Stimulated activated CD4-positive, alpha-beta T cell treated with anti-CD3 and anti-CD28 coated beads, Interleukin-1b, Interleukin-23, amount 100 ng/mL, for 4 hours (primary cell): ENCODE results near the gene FCHSD1.

Experiments
- DNase-seq, 2 donors: peaks; one replicate each; pipeline ENCODE4 v3.0.0-alpha.2; 2020; ENCODE audit warnings: low read depth in 2 of 2

Gene FCHSD1

GRCh38 chr5:141672841-141673813, 21.9 kb upstream of the FCHSD1 start:
- no peak for DNase-seq

DNA sequence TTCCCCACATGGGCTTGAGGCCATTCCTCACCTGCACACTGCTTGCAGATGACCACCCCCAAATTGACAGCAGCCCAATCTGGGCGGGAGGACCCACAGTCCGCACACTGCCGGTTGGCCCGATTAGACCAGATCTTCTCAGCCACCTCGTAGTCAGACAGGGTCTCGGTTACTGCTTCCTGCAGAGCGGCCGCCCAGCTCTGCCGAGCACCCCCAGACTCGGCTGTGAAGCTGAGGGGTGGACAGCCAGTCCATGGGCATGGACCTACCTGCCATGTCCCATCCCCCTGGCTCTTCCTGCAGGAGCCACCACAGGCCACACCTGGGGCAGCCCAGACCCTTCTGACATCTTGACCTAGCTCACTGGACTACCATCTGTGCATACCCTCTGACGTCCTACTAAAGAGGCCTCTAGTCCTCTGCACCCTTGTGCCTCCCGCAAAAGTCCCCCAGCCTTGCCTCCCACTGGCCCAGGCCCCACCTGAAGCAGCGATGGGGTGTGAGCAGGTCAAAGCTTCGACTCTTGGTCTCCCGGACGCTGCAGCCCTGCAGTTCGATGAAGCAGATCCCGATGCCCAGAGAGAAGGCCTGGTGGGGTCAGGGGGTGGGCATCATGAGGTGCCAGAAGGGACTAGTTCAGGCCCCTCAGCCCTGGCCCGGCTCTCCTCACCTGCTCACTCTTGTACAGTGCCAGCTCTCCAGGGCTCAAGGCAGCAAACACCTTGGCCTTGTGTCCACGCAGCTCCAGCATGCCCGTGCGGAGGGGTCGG, 21.0 kb upstream of the FCHSD1 start:
- no peak for DNase-seq

GRCh38 chr5:141669520-141669919, 18.3 kb upstream of the FCHSD1 start:
- no peak for DNase-seq

GRCh38 chr5:141668601-141669265, 17.5 kb upstream of the FCHSD1 start:
- DNase-seq, result no peak

- no peak for DNase-seq
These were observed 15.1 kb upstream of the FCHSD1 start for GRCh38 chr5:141665995-141666940.

GRCh38 chr5:141664733-141665461, 13.7 kb upstream of the FCHSD1 start:
- DNase-seq, result peak; percentile 66 to 73

DNA sequence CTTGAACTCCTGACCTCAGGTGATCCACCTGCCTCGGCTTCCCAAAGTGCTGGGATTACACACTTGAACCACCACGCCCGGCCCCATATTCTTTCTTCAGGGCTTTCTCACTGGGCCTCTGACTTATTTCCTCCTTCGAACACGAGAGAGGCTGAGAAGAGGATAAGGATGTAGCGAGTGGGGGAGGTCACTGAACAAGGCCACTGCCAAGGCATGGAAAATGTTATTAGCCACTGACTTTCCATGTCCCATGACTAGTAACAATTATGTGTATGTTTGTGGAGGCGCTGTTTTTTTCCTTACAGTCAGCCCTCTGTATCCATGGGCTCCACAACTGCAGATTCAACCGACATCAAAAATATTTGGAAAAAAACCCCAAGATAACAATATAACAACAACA, 12.3 kb upstream of the FCHSD1 start:
- DNase-seq, result no peak

DNA sequence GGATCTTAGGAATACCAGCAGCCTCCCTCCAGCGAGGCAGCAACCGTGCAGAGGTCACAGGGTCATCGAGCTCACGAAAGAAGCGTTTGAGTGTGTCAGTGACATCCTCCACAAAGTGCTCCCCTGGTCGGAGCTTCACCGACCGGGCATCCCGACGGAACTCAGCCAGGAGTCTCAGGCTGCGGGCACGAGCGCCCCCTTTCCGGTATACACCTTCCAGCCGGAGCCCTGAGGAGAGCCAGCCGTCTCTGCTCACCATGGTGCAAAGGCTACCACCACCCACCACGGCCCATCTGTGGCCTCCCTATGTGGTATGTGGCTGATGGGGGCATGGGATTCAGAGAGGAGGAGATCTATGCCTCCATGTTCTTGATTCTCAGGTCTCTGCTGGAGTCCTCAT, 10.8 kb upstream of the FCHSD1 start:
- no peak for DNase-seq

DNA sequence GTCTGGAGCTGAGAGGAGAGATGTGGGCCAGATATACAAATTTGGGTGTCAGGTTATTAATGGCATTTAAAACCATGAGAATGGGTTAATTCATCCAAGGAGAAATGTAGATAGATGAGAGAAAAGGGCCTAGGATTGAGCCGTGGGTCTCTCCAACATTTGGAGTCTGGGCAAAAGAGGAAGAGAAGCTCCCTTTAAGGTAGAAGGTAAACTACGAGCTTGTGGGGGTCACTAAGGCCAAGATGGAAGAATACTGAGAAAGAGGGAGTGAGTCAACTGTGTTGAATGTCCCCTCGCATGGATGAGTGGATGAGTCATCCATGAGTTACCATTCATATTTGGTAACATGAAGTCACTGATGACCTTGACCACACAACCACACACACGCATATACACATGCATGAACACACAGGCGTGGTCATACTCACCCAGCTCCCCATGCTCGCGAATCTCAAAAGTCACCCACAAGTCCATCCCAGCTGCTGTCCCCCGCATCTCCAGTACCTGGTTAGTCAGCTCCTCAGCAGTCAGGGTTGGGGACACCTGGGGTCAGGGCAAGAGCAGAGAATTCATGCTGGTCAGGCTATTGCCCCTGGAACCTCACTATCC, 6.8 kb upstream of the FCHSD1 start:
- DNase-seq, result no peak

GRCh38 chr5:141657404-141657803, 6.2 kb upstream of the FCHSD1 start:
- DNase-seq, result no peak

GRCh38 chr5:141656396-141656795, 5.2 kb upstream of the FCHSD1 start:
- no peak for DNase-seq

DNA sequence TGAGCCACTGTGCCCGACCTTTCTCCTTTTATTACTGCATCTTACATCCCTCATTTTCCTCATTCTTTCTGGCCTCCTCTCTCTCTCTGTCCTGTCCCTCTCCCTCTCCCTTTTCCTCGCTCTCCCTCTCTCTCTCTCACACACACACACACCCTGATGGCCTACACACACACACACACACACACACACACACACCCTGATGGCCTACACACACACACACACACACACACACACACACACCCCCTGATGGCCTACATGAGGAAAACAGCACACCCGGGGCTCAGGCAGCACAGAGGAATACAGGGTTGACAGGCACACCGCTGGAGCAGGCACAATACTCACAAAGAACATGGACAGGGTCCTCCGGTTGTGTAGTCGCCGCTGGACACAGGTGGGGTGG, 3.8 kb upstream of the FCHSD1 start:
- DNase-seq, result no peak

DNA sequence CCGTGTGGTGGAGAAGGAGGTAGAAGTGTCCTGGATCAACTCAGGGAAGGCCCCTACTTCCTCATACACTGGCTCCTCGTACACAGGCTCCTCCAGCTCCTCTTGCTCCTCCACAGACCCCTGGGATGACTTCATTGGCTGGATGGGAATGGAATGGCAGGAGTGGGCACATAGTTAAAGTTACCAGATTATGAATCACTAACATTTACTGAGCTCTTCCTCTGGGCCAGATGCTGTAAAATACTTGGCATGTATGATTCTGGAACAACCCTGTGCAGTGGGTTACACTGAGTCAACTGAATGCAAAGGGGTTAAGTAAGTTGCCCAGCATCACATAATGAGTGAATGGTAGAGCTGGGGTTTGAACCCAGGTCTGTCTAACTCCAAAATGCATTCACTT, 3.1 kb upstream of the FCHSD1 start:
- DNase-seq, result no peak

DNA sequence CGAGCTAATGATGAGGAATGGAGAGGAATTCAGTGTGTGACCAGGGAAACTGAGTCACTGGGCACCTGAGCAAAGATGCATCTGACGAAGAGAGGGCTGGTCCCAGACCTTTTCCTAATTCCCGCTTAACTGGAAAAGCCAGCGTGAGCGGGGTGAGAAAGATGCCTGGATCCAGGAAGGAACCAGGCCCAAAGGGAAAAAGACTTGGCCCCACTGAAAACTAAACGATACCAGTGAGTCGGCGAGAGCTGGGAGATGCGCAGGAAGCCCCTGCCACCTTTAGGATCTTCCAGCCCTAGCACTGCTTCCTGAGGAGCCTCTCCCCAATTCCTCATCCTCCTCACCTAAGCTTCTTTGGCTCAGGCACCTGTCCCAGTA, 499 bp upstream of the FCHSD1 start:
- DNase-seq, result no peak

- DNase-seq, result no peak
These were observed 1.2 kb downstream of the FCHSD1 start for GRCh38 chr5:141649972-141650371.

GRCh38 chr5:141649056-141649688, 2.0 kb downstream of the FCHSD1 start:
- no peak for DNase-seq

DNA sequence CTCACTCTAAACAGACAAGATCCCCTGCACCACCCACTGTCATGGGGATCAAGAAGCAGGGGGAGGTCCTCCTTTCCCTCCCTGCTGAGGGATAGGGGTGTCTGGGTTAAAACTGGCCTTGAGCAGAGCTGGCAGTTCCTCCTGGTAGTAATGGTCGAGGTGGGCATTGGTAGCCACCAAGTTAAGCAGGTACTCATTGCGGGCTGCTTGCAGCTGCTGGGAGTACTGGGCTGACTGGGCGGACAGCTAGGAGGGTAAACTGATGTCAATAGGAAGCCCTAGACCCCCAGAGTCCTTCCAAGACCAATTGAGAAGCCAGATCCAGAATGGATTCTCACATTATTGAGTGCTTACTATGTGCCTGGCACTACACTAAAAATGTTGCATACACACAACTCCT, 3.4 kb downstream of the FCHSD1 start:
- no peak for DNase-seq

- no peak for DNase-seq
These were observed 4.0 kb downstream of the FCHSD1 start for GRCh38 chr5:141647242-141647641.

GRCh38 chr5:141646026-141646425, 5.2 kb downstream of the FCHSD1 start:
- DNase-seq, result no peak
